GM12892 (cell line): Measurements from ENCODE around the gene RANBP9.

Source experiments
- POLR2A ChIP-seq: IDR thresholded peaks from 2 replicates; pipeline ENCODE4 v1.6.1; 2011; ENCODE audit warnings: low read depth, low read length, control low read depth
- POLR2AphosphoS5 ChIP-seq: IDR thresholded peaks from 2 replicates; pipeline ENCODE4 v1.6.1; 2011; ENCODE audit warnings: low read depth, low read length, control low read depth

DNA sequence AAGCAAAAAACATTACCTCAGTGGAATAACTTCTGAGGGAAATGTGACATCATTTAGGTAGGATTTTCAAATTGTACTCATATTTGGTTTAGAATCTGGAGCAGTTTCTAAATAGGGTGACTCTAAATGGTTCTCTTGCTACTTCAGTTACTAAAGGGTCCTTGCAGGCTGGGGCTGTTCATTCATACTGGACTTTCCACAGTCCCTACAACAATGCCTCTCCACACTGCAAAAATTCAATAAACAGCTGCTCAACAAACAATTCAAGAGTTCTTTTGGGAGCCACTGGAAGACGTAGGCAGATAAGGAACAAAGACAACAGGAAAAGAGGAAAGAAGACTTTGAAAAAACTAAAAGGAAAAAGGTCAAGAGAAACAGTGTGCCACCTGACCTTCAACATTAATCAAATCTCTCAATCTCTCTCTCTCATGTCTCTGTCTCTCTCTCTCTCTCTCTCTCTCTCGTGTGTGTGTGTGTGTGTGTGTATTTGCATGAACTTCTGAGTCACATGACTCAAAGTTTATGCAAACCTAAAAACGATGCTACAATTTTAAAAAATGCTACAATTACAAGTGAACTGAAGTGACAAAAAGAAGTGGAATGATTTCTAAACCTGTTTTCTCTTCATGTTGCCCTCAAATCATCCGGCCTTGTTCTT is 82.0 kb downstream of the RANBP9 start:
- TF ChIP-seq POLR2A: no peak
- TF ChIP-seq POLR2AphosphoS5: no peak
